ENCODE data around the gene DCDC2B. TPM values are rescaled to one million over a fixed set of nuclear protein-coding genes. Genes with fewer than 3 reads are reported as not detected.

Gene DCDC2B
- total and polyA plus RNA-seq, 2 experiments from 2014 or later: 0.21 TPM; not detected in 1

- peak; percentile 89 for ATAC-seq
- Mint-ChIP-seq H3K36me3 (ENCODE audit: low read depth) (no peaks in the 10 kb centered on the region), H3K9me3 (no peaks in the 10 kb centered on the region), H3K27me3 (ENCODE audit: insufficient read depth, low read depth, poor library complexity) (peaks cover 18% of the 10 kb centered on the region), H3K27ac (0 out of 2 replicates have a peak overlapping the region, but pooled peaks have one; percentile 62), H3K4me1 (peaks cover 31% of the 10 kb centered on the region), H3K4me3 (peak overlapping the region; percentile 64)
- H3K4me2 ChIP-seq: peak overlapping the region; percentile 84
- H3K4me1 ChIP-seq (ENCODE audit: insufficient read depth): peaks cover 31% of the 10 kb centered on the region
- H3K4me3 ChIP-seq: peak overlapping the region; percentile 60
- no peak; the same call in 1 of the 2 replicates for TF ChIP-seq ETS1 (IDR thresholded peaks at IDR 0.05)
- TF ChIP-seq STAT1 (IDR thresholded peaks at IDR 0.05; ENCODE audit: unreplicated experiment): no peak
- no peak for TF ChIP-seq ZNF114 (CRISPR knock-in tag; IDR thresholded peaks at IDR 0.05)
- TF ChIP-seq POLR2AphosphoS5 (IDR thresholded peaks at IDR 0.05; ENCODE audit: low read depth): peak; percentile 49
- peak; percentile 74 to 96 for TF ChIP-seq CTCF (conservative IDR thresholded peaks at IDR 0.05; ENCODE audit: low read depth in 2 of 2)
- TF ChIP-seq ZNF462 (CRISPR knock-in tag; IDR thresholded peaks at IDR 0.05): peak; percentile 62; the same call in 1 of the 2 replicates
- no peaks in the 10 kb centered on the region for H3K27me3 ChIP-seq (ENCODE audit: insufficient read depth)
- H2AFZ ChIP-seq: peak overlapping the region; percentile 64; the same call in 1 of the 2 replicates
- H3K79me2 ChIP-seq (replicated peaks; ENCODE audit: insufficient read depth): no peaks in the 10 kb centered on the region
- no peaks in the 10 kb centered on the region for H3K9me2 ChIP-seq (ENCODE audit: insufficient read depth)
- H3K36me3 ChIP-seq (ENCODE audit: insufficient read depth): no peaks in the 10 kb centered on the region
- H4K20me1 ChIP-seq (replicated peaks; ENCODE audit: insufficient read depth): no peaks in the 10 kb centered on the region
- H3F3A ChIP-seq (replicated peaks; ENCODE audit: low read depth): peaks cover 26% of the 10 kb centered on the region
- peak overlapping the region; percentile 92 for H3K27ac ChIP-seq (ENCODE audit: low read depth)
- DNase-seq (ENCODE audit: low spot score): peak; percentile 95
Measured at GRCh38 chr1:32247983-32248889, 39.3 kb downstream of the DCDC2B start.

All from GM23338 (cell line).